ENCODE results near the gene BAIAP2L2. TPM values are rescaled to one million over a fixed set of nuclear protein-coding genes. Genes with fewer than 3 reads are reported as not detected.

BAIAP2L2 gene
- total and polyA plus RNA-seq, 10 of the 15 experiments (the other 5 are each of a cell fraction or from before 2014, with no cell fraction given) = 0.08 to 0.38 (median 0.14) TPM; not detected in 6

DNA sequence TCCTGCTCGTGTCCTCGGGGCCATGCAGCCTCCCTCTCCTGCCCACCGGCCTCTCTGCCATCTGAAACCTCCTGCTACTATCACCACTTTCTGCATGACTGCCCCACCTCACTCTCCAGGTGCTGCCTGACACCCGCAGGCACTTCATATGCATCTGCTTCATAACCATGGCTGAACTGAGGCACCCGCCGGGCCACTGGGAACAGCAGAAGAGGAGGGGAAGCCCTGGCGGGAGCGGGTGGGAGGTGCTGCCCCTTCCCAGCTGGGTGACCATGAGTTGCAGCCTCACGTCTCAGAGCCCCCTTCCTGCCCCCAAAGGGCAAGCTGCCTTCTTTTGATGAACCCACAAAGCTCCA is 75.0 kb downstream of the BAIAP2L2 start:
- in situ Hi-C loops (cut with MboI) = no loop called here
- H3K4me1 ChIP-seq (ENCODE audit: control insufficient read depth, insufficient read depth, low read length) = peaks cover 7% of the 10 kb centered on the region; the same call in 1 of the 2 replicates
- ChIA-PET SMC1A (ENCODE audit: uncharacterized antibody, unreplicated experiment) (no interaction called here), POLR2A (no interaction called here), CTCF (no interaction called here), RAD21 (ENCODE audit: unreplicated experiment) (no interaction called here)
- no peak for DNase-seq (ENCODE audit: low read depth, low spot score)
- intact Hi-C loops (cut with micrococcal nuclease; ENCODE audit: unreplicated experiment) = no loop called here
- no peaks in the 10 kb centered on the region for H3K79me2 ChIP-seq (ENCODE audit: control insufficient read depth, insufficient read depth, low read length)
- no peak for TF ChIP-seq BRCA1 (IDR thresholded peaks at IDR 0.05; ENCODE audit: low read depth, low read length)
- no peak for TF ChIP-seq ATF2 (IDR thresholded peaks at IDR 0.05; ENCODE audit: low read length)
- H3K27me3 ChIP-seq (replicated peaks in 1 of 2; ENCODE audit: control insufficient read depth in 2 of 2, insufficient read depth in 2 of 2, low read length in 1 of 2) = no peaks in the 10 kb centered on the region; a peak in 1 of 4 replicates
- no TSS peak for BruUV-seq (replicated peaks)
- 27% methylated on average over 8 of the region's 9 CpGs for WGBS (ENCODE audit: insufficient coverage, insufficient replicate concordance, low lambda C conversion rate, missing lambda C conversion rate)
- H3K9me3 ChIP-seq (replicated peaks; ENCODE audit: control insufficient read depth, insufficient read depth, low read length) = no peaks in the 10 kb centered on the region
- H3K4me2 ChIP-seq (ENCODE audit: control insufficient read depth, insufficient read depth) = no peak overlapping the region
- peak; percentile 22; the same call in 2 of the 3 replicates for ATAC-seq
- no peak overlapping the region for H2AFZ ChIP-seq (ENCODE audit: control insufficient read depth, low read depth, low read length)
- H3K27ac ChIP-seq (ENCODE audit: control insufficient read depth, insufficient read depth) = no peak overlapping the region
- H3K36me3 ChIP-seq (ENCODE audit: control insufficient read depth in 2 of 2, insufficient read depth in 2 of 2, low read length in 1 of 2) = no peaks in the 10 kb centered on the region
- no peak overlapping the region for H3K4me3 ChIP-seq
- FAIRE-seq = no peak
- H4K20me1 ChIP-seq (ENCODE audit: control insufficient read depth, insufficient read depth) = no peaks in the 10 kb centered on the region
- H3K9ac ChIP-seq (ENCODE audit: control insufficient read depth, insufficient read depth, low read length) = no peak overlapping the region

Other genes with a start within 250 kb of the BAIAP2L2 start
Only the 7 nearest of the 10 such genes appear.
- gene C22orf23, start 157.1 kb downstream of the BAIAP2L2 start, total RNA-seq (2014; rRNA removed) = 0.11 TPM in 1 of 2 replicates, not detected in the other
- 0.14 TPM in 1 of 2 replicates, not detected in the other for gene C22orf23, start 157.1 kb downstream of the BAIAP2L2 start, total RNA-seq (2014; rRNA removed; fragmentation: Illumina TruSeq; extraction: Trizol)
- gene C22orf23, start 157.1 kb downstream of the BAIAP2L2 start, total RNA-seq (2021) = not detected in 2 replicates
- gene C22orf23, start 157.1 kb downstream of the BAIAP2L2 start, polyA plus RNA-seq (2011; rRNA removed) = 0.10 and 0.17 TPM in 2 replicates
- 0.04 TPM in 1 of 2 replicates, not detected in the other for gene C22orf23, start 157.1 kb downstream of the BAIAP2L2 start, polyA plus RNA-seq (2014; fragmentation: Illumina TruSeq; extraction: Trizol)
- gene C22orf23, start 157.1 kb downstream of the BAIAP2L2 start, polyA plus RNA-seq (2014; fragmentation: Nextera tagmentation; extraction: Ambion mirVana) = not detected
- 0.11 TPM in 1 of 2 replicates, not detected in the other for gene C22orf23, start 157.1 kb downstream of the BAIAP2L2 start, polyA plus RNA-seq (2014; rRNA removed)
- under 1 TPM; 0.11 to 0.38 TPM for gene C22orf23, start 157.1 kb downstream of the BAIAP2L2 start, polyA plus RNA-seq (2016; fragmentation: Nextera tagmentation; extraction: Ambion mirVana)
- gene POLR2F, start 157.0 kb downstream of the BAIAP2L2 start, total RNA-seq (2014; rRNA removed) = 71.9 and 93.2 TPM in 2 replicates
- 70.3 and 78.3 TPM in 2 replicates for gene POLR2F, start 157.0 kb downstream of the BAIAP2L2 start, total RNA-seq (2014; rRNA removed; fragmentation: Illumina TruSeq; extraction: Trizol)
- 86.8 and 86.9 TPM in 2 replicates for gene POLR2F, start 157.0 kb downstream of the BAIAP2L2 start, total RNA-seq (2021)
- gene POLR2F, start 157.0 kb downstream of the BAIAP2L2 start, polyA plus RNA-seq (2011; rRNA removed) = 67.4 and 90.7 TPM in 2 replicates
- 23.2 and 86.8 TPM in 2 replicates for gene POLR2F, start 157.0 kb downstream of the BAIAP2L2 start, polyA plus RNA-seq (2014; fragmentation: Illumina TruSeq; extraction: Trizol)
- gene POLR2F, start 157.0 kb downstream of the BAIAP2L2 start, polyA plus RNA-seq (2014; fragmentation: Nextera tagmentation; extraction: Ambion mirVana) = 100 to 1,000 TPM; 109 to 133 TPM
- gene POLR2F, start 157.0 kb downstream of the BAIAP2L2 start, polyA plus RNA-seq (2014; rRNA removed) = 165 and 203 TPM in 2 replicates
- gene POLR2F, start 157.0 kb downstream of the BAIAP2L2 start, polyA plus RNA-seq (2016; fragmentation: Nextera tagmentation; extraction: Ambion mirVana) = 100 to 1,000 TPM; 209 to 218 TPM
- gene SOX10, start 126.1 kb downstream of the BAIAP2L2 start, total RNA-seq (2014; rRNA removed) = not detected in 2 replicates
- gene SOX10, start 126.1 kb downstream of the BAIAP2L2 start, total RNA-seq (2014; rRNA removed; fragmentation: Illumina TruSeq; extraction: Trizol) = not detected in 2 replicates
- gene SOX10, start 126.1 kb downstream of the BAIAP2L2 start, total RNA-seq (2021) = not detected in 2 replicates
- gene SOX10, start 126.1 kb downstream of the BAIAP2L2 start, polyA plus RNA-seq (2011; rRNA removed) = not detected in 2 replicates
- gene SOX10, start 126.1 kb downstream of the BAIAP2L2 start, polyA plus RNA-seq (2014; fragmentation: Illumina TruSeq; extraction: Trizol) = not detected in 2 replicates
- not detected for gene SOX10, start 126.1 kb downstream of the BAIAP2L2 start, polyA plus RNA-seq (2014; fragmentation: Nextera tagmentation; extraction: Ambion mirVana)
- not detected in 2 replicates for gene SOX10, start 126.1 kb downstream of the BAIAP2L2 start, polyA plus RNA-seq (2014; rRNA removed)
- under 1 TPM in 1 of 2 experiments, not detected in 1; 0.05 TPM for gene SOX10, start 126.1 kb downstream of the BAIAP2L2 start, polyA plus RNA-seq (2016; fragmentation: Nextera tagmentation; extraction: Ambion mirVana)
- 12.6 and 13.7 TPM in 2 replicates for gene PICK1, start 53.3 kb downstream of the BAIAP2L2 start, total RNA-seq (2014; rRNA removed)
- gene PICK1, start 53.3 kb downstream of the BAIAP2L2 start, total RNA-seq (2014; rRNA removed; fragmentation: Illumina TruSeq; extraction: Trizol) = 7.8 and 10.5 TPM in 2 replicates
- gene PICK1, start 53.3 kb downstream of the BAIAP2L2 start, total RNA-seq (2021) = 11.6 and 15.9 TPM in 2 replicates
- 8.7 and 14.4 TPM in 2 replicates for gene PICK1, start 53.3 kb downstream of the BAIAP2L2 start, polyA plus RNA-seq (2011; rRNA removed)
- gene PICK1, start 53.3 kb downstream of the BAIAP2L2 start, polyA plus RNA-seq (2014; fragmentation: Illumina TruSeq; extraction: Trizol) = 6.7 and 10.4 TPM in 2 replicates
- gene PICK1, start 53.3 kb downstream of the BAIAP2L2 start, polyA plus RNA-seq (2014; fragmentation: Nextera tagmentation; extraction: Ambion mirVana) = under 1 TPM; 0.07 to 0.84 TPM
- gene PICK1, start 53.3 kb downstream of the BAIAP2L2 start, polyA plus RNA-seq (2014; rRNA removed) = 14.8 and 19.2 TPM in 2 replicates
- 10 to 100 TPM; 10.6 to 11.3 TPM for gene PICK1, start 53.3 kb downstream of the BAIAP2L2 start, polyA plus RNA-seq (2016; fragmentation: Nextera tagmentation; extraction: Ambion mirVana)
- not detected in 2 replicates for gene SLC16A8, start 26.5 kb downstream of the BAIAP2L2 start, total RNA-seq (2014; rRNA removed)
- not detected in 2 replicates for gene SLC16A8, start 26.5 kb downstream of the BAIAP2L2 start, total RNA-seq (2014; rRNA removed; fragmentation: Illumina TruSeq; extraction: Trizol)
- gene SLC16A8, start 26.5 kb downstream of the BAIAP2L2 start, total RNA-seq (2021) = not detected in 2 replicates
- gene SLC16A8, start 26.5 kb downstream of the BAIAP2L2 start, polyA plus RNA-seq (2011; rRNA removed) = not detected in 2 replicates
- gene SLC16A8, start 26.5 kb downstream of the BAIAP2L2 start, polyA plus RNA-seq (2014; fragmentation: Illumina TruSeq; extraction: Trizol) = not detected in 2 replicates
- gene SLC16A8, start 26.5 kb downstream of the BAIAP2L2 start, polyA plus RNA-seq (2014; fragmentation: Nextera tagmentation; extraction: Ambion mirVana) = not detected
- not detected in 2 replicates for gene SLC16A8, start 26.5 kb downstream of the BAIAP2L2 start, polyA plus RNA-seq (2014; rRNA removed)
- not detected for gene SLC16A8, start 26.5 kb downstream of the BAIAP2L2 start, polyA plus RNA-seq (2016; fragmentation: Nextera tagmentation; extraction: Ambion mirVana)
- 17.3 and 20.3 TPM in 2 replicates for gene PLA2G6, start 71.1 kb upstream of the BAIAP2L2 start, total RNA-seq (2014; rRNA removed)
- gene PLA2G6, start 71.1 kb upstream of the BAIAP2L2 start, total RNA-seq (2014; rRNA removed; fragmentation: Illumina TruSeq; extraction: Trizol) = 11.7 and 13.5 TPM in 2 replicates
- 16.7 and 23.2 TPM in 2 replicates for gene PLA2G6, start 71.1 kb upstream of the BAIAP2L2 start, total RNA-seq (2021)
- gene PLA2G6, start 71.1 kb upstream of the BAIAP2L2 start, polyA plus RNA-seq (2011; rRNA removed) = 25.3 and 42.2 TPM in 2 replicates
- gene PLA2G6, start 71.1 kb upstream of the BAIAP2L2 start, polyA plus RNA-seq (2014; fragmentation: Illumina TruSeq; extraction: Trizol) = 14.2 and 18.9 TPM in 2 replicates
- gene PLA2G6, start 71.1 kb upstream of the BAIAP2L2 start, polyA plus RNA-seq (2014; fragmentation: Nextera tagmentation; extraction: Ambion mirVana) = under 1 TPM; 0.15 to 0.27 TPM
- gene PLA2G6, start 71.1 kb upstream of the BAIAP2L2 start, polyA plus RNA-seq (2014; rRNA removed) = 28.1 and 30.7 TPM in 2 replicates
- 10 to 100 TPM; 10.0 to 12.6 TPM for gene PLA2G6, start 71.1 kb upstream of the BAIAP2L2 start, polyA plus RNA-seq (2016; fragmentation: Nextera tagmentation; extraction: Ambion mirVana)
- gene MAFF, start 91.3 kb upstream of the BAIAP2L2 start, total RNA-seq (2014; rRNA removed) = 1.0 and 1.1 TPM in 2 replicates
- gene MAFF, start 91.3 kb upstream of the BAIAP2L2 start, total RNA-seq (2014; rRNA removed; fragmentation: Illumina TruSeq; extraction: Trizol) = 0.54 and 0.88 TPM in 2 replicates
- 0.87 and 1.4 TPM in 2 replicates for gene MAFF, start 91.3 kb upstream of the BAIAP2L2 start, total RNA-seq (2021)
- 1.9 and 2.3 TPM in 2 replicates for gene MAFF, start 91.3 kb upstream of the BAIAP2L2 start, polyA plus RNA-seq (2011; rRNA removed)
- 0.57 and 0.81 TPM in 2 replicates for gene MAFF, start 91.3 kb upstream of the BAIAP2L2 start, polyA plus RNA-seq (2014; fragmentation: Illumina TruSeq; extraction: Trizol)
- gene MAFF, start 91.3 kb upstream of the BAIAP2L2 start, polyA plus RNA-seq (2014; fragmentation: Nextera tagmentation; extraction: Ambion mirVana) = under 1 TPM in 1 of 2 experiments, not detected in 1; 0.22 TPM
- 1.0 and 1.3 TPM in 2 replicates for gene MAFF, start 91.3 kb upstream of the BAIAP2L2 start, polyA plus RNA-seq (2014; rRNA removed)
- under 1 TPM; 0.32 to 0.78 TPM for gene MAFF, start 91.3 kb upstream of the BAIAP2L2 start, polyA plus RNA-seq (2016; fragmentation: Nextera tagmentation; extraction: Ambion mirVana)

All from GM12878 (cell line).